Mammary epithelial cell (primary cell): ENCODE results near the gene FAM171A2.

Source experiments
- EZH2 ChIP-seq: IDR thresholded peaks from 2 replicates; pipeline ENCODE4 v1.6.1; 2012; ENCODE audit warnings: low read length, inconsistent platforms, borderline replicate concordance
- TF ChIP-seq, protein P1 (sequence below), 2 donors: IDR thresholded peaks in 1 of 2; conservative IDR thresholded peaks in 1 of 2; 2 replicates each; pipeline ENCODE4 v1.5.1; 2011 to 2012; ENCODE audit warnings: inconsistent platforms in 2 of 2, low read length in 2 of 2, mild to moderate bottlenecking in 2 of 2, control low read depth in 1 of 2, low read depth in 1 of 2; ENCODE audit not compliant: insufficient read depth in 1 of 2; ENCODE audit errors: extremely low read depth in 1 of 2

DNA sequence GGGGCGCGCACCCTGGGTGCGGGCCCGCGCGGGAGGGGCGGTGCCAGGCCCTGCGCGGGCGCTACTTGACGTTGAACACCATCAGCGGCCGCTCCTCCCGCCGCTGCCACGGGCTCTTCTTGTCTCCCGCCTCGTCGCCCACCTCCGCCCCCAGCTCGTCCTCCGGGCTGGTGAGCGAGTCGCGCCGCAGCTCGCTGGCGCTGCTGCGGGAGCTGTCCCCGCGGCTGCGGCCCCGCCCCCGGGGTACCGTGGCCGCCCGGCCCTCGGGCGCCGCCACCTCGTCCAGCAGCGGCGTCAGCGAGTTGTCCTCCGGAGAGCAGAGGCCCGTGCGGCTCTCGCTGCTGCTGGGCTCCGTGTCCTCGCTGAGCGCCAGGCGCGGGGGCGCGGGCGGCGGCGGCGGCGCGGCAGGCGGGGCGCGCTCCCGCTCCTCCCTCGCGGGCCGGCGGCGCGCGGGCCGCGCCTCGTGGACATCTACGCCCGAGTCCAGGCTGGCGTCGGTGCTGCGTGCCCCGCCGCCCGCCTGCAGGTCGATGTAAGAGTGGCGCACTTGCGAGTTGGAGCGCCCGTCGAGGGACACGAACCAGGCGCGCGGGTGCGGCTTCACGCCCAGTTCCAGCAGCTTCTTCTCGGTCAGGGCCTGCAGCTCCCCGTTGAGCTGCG lies 9.9 kb downstream of the FAM171A2 start:
- TF ChIP-seq, protein P1, sequence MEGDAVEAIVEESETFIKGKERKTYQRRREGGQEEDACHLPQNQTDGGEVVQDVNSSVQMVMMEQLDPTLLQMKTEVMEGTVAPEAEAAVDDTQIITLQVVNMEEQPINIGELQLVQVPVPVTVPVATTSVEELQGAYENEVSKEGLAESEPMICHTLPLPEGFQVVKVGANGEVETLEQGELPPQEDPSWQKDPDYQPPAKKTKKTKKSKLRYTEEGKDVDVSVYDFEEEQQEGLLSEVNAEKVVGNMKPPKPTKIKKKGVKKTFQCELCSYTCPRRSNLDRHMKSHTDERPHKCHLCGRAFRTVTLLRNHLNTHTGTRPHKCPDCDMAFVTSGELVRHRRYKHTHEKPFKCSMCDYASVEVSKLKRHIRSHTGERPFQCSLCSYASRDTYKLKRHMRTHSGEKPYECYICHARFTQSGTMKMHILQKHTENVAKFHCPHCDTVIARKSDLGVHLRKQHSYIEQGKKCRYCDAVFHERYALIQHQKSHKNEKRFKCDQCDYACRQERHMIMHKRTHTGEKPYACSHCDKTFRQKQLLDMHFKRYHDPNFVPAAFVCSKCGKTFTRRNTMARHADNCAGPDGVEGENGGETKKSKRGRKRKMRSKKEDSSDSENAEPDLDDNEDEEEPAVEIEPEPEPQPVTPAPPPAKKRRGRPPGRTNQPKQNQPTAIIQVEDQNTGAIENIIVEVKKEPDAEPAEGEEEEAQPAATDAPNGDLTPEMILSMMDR (conservative IDR thresholded peaks at IDR 0.05 in 1 of 2, IDR thresholded peaks at IDR 0.05 in 1 of 2; ENCODE audit: extremely low read depth in 1 of 2, insufficient read depth in 1 of 2, low read depth in 1 of 2, low read length in 2 of 2) = no peak
- no peak for TF ChIP-seq EZH2
